ENCODE results near the gene GRK7.

GRK7 gene

GRCh38 chr3:141764986-141765385 is 1.8 kb downstream of the GRK7 start:
- no peak overlapping the region for H3K27ac ChIP-seq

DNA sequence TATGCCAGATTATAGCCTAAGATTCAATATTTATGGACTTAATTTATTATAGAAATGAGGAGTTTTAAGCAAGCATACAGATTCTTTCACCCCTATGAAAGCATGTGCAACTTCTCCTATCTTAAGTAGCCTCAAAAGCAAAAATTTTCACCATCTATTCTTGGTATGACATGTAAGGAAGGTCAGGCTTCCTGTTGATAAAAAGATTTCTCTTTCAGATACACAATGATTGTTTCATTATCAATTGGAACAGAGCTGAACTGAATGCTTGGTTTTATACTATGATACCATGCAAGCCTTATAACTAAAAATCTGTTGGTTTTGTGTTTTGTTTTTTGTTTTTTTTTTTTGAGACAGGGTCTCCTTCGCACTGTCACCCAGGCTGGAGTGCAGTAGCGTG is 3.9 kb downstream of the GRK7 start:
- Histone ChIP-seq H3K79me2 (ENCODE audit: insufficient read depth, low read depth) (no peaks in the 10 kb centered on the region), H3K27ac (no peak overlapping the region), H3K36me3 (ENCODE audit: insufficient read depth) (no peaks in the 10 kb centered on the region), H3K4me3 (IDR thresholded peaks at IDR 0.05; ENCODE audit: insufficient read depth, low read depth, low read length) (no peak overlapping the region), H3K27me3 (ENCODE audit: insufficient read depth, low read depth) (no peaks in the 10 kb centered on the region), H2AFZ (ENCODE audit: low read depth) (no peak overlapping the region), H3K4me1 (ENCODE audit: low read depth, poor library complexity, severe bottlenecking) (no peaks in the 10 kb centered on the region), H4K20me1 (ENCODE audit: insufficient read depth) (no peaks in the 10 kb centered on the region), H3K4me2 (no peak overlapping the region), H3K9ac (no peak overlapping the region)
- no peak for TF ChIP-seq CTCF (conservative IDR thresholded peaks at IDR 0.05; ENCODE audit: low read depth, low read length)

More at GRCh38 chr3:141764986-141765385, 1.8 kb downstream of the GRK7 start:
- no peaks in the 10 kb centered on the region for H3K36me3 ChIP-seq (ENCODE audit: insufficient read depth)
- no peaks in the 10 kb centered on the region for H3K79me2 ChIP-seq (ENCODE audit: insufficient read depth, low read depth)
- no peak for TF ChIP-seq CTCF (conservative IDR thresholded peaks at IDR 0.05; ENCODE audit: low read depth, low read length)
- no peaks in the 10 kb centered on the region for H4K20me1 ChIP-seq (ENCODE audit: insufficient read depth)
- no peak overlapping the region for H3K9ac ChIP-seq
- H3K4me2 ChIP-seq: no peak overlapping the region
- H2AFZ ChIP-seq (ENCODE audit: low read depth): no peak overlapping the region
- H3K27me3 ChIP-seq (ENCODE audit: insufficient read depth, low read depth): no peaks in the 10 kb centered on the region
- H3K4me1 ChIP-seq (ENCODE audit: low read depth, poor library complexity, severe bottlenecking): no peaks in the 10 kb centered on the region
- H3K4me3 ChIP-seq (IDR thresholded peaks at IDR 0.05; ENCODE audit: insufficient read depth, low read depth, low read length): no peak overlapping the region

DNA sequence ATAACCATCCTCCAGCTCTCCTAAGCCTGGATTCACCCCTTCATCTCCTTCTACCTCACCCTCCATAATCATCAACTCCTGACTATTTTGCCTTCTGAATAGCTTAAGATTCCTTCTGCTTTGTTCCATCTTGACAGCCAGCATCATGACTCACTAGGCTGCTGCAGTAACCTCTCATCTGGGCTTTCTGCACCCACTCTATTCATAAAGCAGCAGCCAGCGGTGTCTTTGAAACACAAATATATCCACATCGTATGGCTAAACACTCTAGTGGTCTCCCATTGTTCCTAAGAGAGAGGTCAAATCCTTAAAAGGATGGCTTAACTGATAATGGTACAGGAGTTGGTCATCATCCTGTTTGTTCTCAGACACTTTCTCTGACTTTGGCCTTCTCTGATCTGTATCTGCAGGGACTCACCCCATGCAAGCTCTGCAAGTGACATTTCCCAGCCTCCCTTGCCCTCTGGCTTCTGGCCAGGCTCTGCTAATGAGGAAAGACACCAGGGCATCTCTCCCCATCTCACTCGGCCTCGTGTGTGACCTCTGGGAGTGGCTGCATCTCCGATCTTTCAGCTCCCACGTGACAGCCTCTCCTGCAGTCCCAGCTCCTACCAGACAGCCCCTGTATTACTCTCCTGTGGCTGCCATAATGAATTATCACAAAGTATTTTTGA is 6.2 kb downstream of the GRK7 start:
- Histone ChIP-seq H3K4me2 (no peak overlapping the region), H4K20me1 (ENCODE audit: insufficient read depth) (no peaks in the 10 kb centered on the region), H3K4me1 (ENCODE audit: low read depth, poor library complexity, severe bottlenecking) (no peaks in the 10 kb centered on the region), H2AFZ (ENCODE audit: low read depth) (no peak overlapping the region), H3K4me3 (IDR thresholded peaks at IDR 0.05; ENCODE audit: insufficient read depth, low read depth, low read length) (no peak overlapping the region), H3K27ac (no peak overlapping the region), H3K27me3 (ENCODE audit: insufficient read depth, low read depth) (no peaks in the 10 kb centered on the region), H3K9ac (no peak overlapping the region), H3K36me3 (ENCODE audit: insufficient read depth) (no peaks in the 10 kb centered on the region), H3K79me2 (ENCODE audit: insufficient read depth, low read depth) (no peaks in the 10 kb centered on the region)
- no peak for TF ChIP-seq CTCF (conservative IDR thresholded peaks at IDR 0.05; ENCODE audit: low read depth, low read length)

DNA sequence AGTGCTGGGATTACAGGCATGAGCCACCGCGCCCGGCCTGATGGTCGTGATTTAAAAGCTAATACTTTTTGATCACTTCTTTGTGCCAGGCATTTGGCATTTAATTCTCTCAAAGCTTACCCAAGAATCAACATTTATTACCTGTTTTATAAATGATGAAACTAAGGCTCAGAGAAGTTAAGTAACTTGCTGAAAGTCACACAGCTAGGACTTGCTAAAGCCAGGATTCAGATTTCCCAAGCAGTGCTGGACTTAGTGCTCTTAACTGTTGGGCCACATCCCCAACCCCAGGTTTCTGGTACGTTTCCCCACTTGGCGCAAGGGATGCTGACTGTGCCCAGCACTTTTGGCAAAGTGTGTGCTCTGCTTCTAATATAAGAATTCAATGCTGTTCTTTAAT is 10.5 kb downstream of the GRK7 start:
- Histone ChIP-seq H3K27me3 (ENCODE audit: insufficient read depth, low read depth) (no peaks in the 10 kb centered on the region), H3K79me2 (ENCODE audit: insufficient read depth, low read depth) (no peaks in the 10 kb centered on the region), H2AFZ (ENCODE audit: low read depth) (no peak overlapping the region), H4K20me1 (ENCODE audit: insufficient read depth) (no peaks in the 10 kb centered on the region), H3K9ac (no peak overlapping the region), H3K27ac (no peak overlapping the region), H3K4me3 (IDR thresholded peaks at IDR 0.05; ENCODE audit: insufficient read depth, low read depth, low read length) (no peak overlapping the region), H3K36me3 (ENCODE audit: insufficient read depth) (no peaks in the 10 kb centered on the region), H3K4me2 (no peak overlapping the region), H3K4me1 (ENCODE audit: low read depth, poor library complexity, severe bottlenecking) (no peaks in the 10 kb centered on the region)
- no peak for TF ChIP-seq CTCF (conservative IDR thresholded peaks at IDR 0.05; ENCODE audit: low read depth, low read length)
